HG03103 (cell line): ENCODE measurements around the gene GMEB2.
"Not testable (repeated sequence)": the region's sequence is repeated elsewhere in the genome, so short reads cannot be mapped to it uniquely, and the experiment has no call there.

Source experiments
- ATAC-seq: cut with Tn5 transposase; IDR thresholded peaks from one replicate; pipeline ENCODE4 v1.9.1; 2021; ENCODE audit warnings: low read depth; ENCODE audit not compliant: unreplicated experiment

The GMEB2 gene, protein sequence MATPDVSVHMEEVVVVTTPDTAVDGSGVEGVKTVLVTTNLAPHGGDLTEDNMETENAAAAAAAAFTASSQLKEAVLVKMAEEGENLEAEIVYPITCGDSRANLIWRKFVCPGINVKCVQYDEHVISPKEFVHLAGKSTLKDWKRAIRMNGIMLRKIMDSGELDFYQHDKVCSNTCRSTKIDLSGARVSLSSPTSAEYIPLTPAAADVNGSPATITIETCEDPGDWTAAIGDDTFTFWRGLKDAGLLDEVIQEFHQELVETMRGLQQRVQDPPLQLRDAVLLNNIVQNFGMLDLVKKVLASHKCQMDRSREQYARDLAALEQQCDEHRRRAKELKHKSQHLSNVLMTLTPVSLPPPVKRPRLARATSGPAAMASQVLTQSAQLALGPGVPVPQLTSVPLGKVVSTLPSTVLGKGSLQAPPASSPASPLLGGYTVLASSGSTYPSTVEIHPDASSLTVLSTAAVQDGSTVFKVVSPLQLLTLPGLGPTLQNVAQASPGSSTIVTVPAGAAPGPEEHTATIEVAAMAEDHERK

DNA sequence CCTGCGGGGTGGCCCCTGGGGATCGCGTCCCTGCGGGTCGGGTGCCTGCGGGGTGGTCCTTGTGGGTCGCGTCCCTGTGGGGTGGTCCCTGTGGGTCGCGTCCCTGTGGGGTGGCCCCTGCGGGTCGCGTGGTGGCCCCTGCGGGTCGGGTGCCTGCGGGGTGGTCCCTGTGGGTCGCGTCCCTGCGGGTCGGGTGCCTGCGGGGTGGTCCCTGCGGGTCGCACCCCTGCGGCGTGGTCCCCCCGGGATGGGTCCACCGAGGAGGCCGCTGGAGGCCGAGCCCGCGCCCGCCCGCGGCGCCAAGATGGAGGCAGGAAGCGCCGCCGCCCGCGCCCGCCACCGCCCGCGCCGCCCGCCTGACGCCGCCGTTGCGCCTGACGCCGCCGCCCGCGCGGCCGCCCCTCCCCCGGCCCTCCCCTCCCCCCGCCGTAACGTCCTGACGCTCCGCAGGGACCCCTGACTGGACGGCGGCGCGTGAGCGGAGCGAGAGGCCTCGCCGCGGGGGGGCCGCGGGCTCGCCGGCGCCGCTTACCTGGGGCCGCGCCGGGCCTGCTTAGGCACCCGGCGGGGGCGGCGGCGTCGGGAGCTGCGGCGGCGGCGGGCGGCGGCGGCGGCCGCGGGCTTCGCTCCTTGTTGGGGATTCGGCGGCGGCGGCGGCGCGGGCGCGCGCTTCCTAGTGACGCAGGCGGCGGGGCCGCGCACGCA, at the start of gene GMEB2:
Gene GMEB2 (minus strand): TSS at position 678 of the 705 bp plus-strand sequence. CDS start 7,704 bp downstream, outside the sequence.
- ATAC-seq = peak; percentile 38

DNA sequence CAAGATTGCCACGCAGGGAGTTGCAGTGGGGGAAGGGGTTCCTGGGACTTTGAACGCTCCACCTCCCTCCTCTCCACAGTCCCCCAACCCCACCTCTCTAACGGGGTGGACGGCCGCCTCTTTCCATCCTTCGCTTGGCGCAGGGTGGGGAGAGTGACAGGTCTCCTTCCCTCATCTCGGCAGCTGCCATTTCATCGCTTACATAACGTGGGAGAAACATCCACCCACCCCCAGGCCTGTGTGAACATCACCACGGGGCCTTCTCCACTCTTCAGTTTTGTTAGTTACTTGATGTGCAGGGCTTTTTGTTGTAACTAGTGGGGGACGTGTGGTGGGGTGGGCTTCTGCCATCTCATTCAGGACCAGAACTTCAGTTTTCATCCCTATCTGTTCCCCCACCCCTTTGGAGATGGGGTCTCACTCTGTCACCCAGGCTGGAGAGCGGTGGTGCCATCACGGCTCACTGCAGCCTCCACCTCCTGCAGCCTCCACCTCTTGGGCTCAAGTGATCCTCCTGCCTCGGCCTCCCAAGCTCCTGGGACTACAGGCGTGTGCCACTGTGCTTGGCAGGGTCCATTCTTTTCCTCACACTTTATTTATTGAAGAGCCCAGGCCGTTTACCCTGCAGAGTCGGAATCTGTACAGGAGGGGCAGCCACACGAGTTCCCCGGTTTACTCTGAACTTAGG, 48.9 kb upstream of the GMEB2 start:
- no peak for ATAC-seq

DNA sequence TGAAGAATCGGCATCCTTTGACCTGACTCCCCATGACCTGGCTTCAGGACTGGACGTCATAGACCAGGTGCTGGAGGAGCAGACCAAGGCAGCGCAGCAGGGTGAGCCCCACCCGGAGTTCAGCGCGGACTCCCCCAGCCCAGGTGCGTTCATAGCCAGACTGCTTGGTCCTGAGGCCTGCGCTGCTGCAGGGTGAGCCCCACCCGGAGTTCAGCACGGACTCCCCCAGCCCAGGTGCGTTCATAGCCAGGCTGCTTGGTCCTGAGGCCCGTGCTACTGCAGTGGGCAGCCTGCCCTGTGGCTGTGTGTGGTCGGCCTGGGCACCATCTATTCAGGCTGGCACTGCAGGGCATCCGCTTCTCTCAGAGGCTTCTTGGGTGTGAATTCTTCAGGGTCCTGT, 47.0 kb upstream of the GMEB2 start:
- no peak for ATAC-seq

DNA sequence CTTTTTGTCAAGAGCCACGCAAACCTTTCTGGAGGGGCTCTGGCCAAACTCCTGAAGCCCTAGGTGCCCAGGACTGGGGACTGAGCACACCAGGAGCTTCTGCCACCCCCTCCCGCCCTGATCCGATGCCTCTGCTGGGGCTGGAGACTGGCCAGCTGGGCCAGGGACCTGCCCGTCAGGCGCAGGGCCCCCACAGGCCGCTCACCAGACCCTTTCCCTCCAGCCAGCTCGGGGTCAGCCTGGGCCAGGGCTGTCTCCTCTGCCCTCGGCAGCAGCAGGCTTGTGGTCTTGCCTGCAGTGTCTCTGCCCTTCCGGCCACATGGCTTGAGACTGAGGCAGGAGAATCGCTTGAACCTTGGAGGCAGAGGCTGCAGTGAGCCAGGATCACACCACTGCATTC, 45.8 kb upstream of the GMEB2 start:
- no peak for ATAC-seq

DNA sequence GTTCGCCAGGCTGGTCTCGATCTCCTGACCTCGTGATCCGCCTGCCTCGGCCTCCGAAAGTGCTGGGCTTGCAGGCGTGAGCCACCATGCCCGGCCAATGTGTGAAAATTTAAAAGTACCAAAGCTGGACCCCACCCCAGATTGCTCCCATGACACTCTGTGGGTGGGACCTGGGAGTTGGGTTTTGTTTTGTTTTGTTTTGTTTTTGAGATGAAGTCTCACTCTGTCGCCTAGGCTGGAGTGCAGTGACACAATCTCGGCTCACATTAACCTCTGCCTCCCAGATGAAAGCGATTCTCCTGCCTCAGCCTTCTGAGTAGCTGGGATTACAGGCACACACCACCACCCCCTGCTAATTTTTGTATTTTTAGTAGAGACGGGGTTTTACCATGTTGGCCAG, 44.8 kb upstream of the GMEB2 start:
- ATAC-seq = not testable (repeated sequence)

DNA sequence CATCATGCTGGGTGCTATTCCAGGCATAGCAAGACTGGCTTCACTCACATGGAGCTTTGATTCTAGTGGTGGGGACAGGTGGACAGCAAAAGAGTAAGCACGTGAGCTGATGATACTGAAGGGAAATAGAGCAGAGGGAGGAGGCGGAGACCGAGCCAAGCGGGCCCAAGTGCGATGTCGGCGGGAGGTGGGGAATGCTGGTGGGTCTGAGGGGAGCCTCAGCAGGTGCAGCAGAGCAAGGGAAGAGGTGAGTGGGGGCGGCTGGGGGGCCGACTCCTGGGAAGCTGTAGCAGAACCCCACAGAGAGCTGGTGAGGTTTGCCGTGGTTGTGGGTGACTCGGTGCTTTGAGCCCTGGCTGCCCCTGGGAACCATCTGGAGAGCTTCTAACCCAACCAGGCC, 41.5 kb upstream of the GMEB2 start:
- no peak for ATAC-seq

DNA sequence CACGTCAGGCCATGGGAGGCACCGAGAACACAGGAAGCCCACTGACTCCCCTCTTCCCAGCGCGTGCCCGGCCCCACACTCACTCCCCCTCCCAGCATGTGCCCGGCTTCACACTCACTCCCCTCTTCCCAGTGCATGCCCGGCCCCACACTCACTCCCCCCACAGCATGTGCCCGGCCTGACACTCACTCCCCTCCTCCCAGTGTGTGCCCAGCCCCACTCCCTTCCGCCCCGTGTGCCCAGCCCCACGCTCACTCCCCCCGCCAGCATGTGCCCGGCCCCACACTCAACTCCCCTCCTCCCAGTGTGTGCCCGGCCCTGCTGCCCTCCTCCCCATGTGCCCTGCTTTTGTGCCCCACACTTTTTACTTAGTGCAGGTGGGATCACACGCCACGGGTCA, 41.0 kb upstream of the GMEB2 start:
- ATAC-seq = no peak

DNA sequence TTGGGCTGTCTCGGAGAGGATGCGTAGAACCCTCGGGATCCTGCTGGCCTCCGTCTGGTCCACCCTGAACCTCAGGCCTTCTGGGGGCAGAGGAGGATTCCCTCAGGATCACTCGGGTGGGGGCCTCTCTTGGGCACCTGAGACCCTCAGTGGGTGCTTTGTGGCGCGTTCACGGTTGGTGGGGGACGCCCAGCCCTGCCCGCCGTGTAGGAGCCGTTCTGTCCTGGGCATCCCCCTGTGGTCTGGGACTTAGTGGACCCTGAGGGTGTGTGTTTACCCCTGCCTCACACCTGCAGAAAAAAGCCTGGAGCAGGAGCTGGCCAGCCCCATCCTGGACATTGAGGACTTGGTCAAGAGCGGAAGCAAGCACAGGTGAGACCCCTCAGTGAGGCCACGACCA, 38.8 kb upstream of the GMEB2 start:
- ATAC-seq = no peak

DNA sequence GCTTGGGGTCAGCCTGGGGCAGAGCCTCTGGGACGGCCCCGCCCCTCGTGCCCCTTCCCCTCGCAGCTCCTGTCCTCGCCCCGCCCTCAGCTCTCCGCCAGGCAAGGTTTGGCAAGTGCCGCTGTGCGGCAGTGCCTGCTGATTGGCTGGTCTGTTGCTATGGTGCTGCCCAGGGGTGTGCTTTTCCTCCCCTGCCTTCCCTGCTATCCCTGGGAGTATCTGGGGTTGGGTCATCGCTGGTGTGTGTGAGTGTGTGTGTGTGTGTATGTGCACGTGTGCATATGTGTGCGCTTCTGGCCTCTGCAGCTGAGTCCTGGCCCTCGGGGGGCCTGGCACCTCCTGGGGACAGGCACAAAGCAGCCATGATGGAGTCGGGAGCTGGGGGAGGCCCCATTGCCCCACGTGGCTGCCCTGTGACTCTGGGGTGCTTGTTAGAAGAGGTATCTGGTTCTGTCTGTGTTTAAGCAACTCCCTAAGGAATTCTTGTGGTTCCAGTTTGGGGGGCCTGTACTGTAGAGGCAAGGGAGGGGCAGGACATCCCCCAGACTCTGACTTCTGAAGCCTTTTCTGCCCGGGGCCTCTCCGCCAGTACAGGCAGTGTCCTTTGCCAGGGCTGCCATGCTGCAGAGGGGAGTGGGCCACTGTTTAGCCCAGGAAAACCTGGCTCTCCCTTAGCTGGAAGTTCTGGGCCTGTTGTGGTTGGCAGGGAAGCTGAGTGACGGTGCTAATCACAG, 38.1 kb upstream of the GMEB2 start:
- no peak for ATAC-seq

DNA sequence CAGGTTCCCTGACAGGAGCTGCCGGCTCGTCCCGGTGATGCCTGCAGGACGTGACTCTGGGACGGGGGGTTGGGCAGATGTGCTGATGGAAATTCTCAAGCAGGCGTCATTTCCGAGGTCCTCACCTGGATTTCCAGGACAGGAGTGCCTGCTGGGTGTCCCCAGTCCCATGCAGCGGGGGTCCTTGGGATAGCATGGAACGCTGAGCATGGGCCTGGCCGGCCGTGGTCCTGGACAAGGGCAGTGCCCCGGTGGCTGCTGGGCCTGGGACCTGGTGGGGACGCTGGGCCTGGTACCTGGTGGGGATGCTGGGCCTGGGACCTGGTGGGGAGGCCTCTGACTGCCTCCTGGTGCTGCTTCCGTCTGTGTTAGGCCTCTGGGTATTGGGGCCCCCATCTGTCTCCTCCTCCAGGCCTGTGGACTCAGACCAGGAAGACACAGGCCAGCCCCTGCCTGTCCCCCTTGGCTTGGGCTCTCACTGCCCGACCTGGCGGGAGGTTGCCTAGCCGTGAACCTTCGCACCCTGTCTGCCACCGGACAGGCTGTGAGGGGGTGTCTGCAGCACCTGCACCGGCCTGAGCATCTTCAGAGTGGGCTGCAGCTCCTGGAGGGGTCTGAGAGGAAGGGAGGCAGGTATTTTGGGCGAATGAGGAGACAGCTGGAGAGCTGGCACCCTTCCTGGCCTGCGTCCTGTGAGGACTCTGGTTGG, 37.4 kb upstream of the GMEB2 start:
- no peak for ATAC-seq

DNA sequence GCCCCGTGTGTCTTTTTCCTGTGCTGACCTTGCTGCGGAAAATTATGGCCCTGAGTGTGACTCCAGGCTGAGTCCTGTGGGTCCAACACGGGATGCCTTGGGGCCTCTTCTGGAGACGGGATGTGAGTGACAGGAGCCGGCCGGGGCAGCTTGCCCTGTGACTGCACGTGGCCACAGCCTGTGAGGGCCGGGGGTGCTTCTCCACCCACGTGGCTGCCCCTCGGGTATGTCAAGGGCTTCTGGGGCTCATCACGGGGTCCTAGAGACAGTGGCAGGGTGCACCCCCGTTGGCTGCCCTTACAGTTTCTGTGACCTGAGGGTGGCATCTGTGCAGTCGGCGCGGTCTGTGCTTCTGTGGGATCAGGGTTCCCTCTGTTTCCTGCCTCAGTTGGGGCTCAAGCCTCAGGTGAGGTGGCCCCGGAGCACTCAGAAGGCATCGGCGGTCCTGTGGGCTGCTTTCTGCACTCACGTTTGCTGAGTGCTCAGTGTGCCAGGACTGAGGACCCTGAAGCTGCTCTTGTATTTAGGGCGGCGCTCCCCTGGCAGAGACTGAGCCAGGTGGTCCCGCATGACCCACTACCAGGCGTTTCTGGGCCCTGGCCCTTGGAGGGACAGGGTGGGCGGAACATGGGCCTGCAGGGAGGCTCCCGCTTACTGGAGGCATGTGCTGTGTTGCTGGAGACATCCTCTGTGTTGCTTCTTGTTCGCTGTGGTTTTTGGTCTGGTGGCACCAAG, 36.6 kb upstream of the GMEB2 start:
- no peak for ATAC-seq

DNA sequence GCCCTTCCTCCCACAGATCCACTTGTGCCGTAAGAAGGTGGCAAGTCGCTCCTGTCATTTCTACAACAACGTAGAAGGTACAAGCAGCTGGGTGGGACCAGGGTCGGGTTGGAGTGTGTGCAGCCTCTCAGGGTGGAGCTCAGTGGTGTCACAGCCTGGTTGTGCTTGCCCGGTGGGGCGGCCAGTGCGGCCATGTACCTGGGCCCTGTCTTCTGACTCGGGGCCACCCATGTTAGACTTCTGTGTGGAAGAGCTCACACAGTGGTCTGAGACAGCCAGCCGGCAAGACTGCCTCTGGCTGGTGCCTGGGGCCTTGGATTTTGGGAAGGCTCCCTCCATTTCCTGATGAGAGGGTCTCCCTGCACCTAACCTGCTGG, 35.9 kb upstream of the GMEB2 start:
- no peak for ATAC-seq

DNA sequence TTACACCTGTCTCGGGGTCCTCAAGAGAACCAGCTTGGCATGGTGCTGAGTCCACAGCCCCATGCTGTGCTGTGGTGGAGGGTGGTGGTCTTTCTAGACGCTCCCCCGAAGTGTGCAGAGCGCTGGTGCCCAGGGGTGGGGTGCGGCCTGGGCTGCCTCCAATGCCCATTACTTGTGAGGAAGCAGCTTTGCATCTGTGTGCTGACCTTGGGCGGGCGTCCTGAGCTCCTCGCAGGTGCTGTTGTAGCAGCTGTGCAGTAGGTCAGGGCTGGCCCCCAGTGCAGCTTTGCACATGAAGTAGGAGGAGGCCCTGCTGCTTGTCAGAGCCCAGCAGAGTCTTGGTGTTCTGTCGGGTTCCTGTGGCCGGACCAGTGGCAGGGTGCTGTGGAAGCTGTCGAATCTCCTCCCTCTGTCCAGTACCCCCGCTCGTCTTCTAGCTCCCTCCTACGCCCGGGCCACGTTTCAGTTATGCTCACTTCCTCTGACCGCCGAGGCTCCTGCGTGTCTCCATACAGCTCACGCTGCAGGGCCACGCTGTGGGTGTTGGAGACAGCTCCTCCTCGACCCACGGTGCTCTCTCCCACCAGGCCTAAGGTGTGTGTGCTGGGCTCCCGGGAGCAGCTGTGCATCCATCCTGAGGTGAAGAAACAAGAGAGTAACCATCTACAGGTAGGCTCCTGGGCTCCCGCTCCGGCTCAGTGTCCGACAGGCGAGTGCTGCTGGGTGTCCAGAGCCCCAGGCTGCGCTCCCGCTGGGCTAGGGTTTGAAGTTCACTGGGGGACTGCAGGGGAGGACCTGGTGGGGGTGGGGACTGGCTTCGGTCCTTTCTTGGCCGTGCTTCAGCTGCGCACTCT, 35.3 kb upstream of the GMEB2 start:
- ATAC-seq = no peak

DNA sequence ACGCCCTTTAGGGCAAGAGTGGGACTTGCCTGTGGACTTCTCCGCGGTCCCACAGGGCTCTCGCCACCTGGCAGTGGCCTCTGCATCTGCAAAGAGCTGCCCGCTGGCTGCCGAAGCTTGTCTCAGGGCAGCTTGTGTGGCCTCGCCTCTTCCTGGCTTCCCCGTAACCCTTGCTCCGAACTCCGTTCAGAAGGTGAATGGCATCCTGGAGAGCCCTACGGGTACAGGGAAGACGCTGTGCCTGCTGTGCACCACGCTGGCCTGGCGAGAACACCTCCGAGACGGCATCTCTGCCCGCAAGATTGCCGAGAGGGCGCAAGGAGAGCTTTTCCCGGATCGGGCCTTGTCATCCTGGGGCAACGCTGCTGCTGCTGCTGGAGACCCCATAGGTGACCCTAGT, 34.2 kb upstream of the GMEB2 start:
- ATAC-seq = no peak

DNA sequence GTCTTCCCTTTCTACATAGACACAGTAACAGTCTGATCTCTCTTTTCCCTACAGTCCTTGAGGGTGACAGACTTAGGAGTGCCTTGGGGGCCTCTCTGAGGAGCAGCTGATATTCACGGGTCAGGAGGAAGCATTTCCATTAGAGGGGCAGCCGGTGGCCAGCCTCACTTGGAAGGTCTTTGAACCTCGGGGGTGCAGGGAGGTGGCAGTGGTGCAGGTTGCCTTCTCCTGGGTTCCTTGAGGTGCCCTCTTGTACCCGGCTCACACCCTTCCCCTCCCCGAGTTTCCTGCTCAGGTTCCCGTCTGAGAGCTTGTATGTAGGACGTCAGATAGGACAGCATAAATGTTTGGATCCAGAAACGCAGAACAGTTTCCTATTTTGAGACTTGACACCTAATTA, 33.7 kb upstream of the GMEB2 start:
- ATAC-seq = no peak

DNA sequence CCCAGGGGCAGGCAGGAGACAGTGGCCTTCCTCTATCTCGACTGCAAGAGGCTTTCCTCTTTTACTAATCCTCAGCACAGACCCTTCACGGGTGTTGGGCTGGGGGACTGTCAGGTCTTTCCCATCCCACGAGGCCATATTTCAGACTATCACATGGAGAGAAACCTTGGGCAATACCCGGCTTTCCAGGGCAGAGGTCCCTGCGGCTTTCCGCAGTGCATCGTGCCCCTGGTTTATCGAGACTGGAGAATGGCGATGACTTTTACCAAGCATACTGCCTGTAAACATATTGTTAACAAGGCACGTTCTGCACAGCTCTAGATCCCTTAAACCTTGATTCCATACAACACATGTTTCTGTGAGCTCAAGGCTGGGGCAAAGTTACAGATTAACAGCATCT, 33.3 kb upstream of the GMEB2 start:
- ATAC-seq = not testable (repeated sequence)

DNA sequence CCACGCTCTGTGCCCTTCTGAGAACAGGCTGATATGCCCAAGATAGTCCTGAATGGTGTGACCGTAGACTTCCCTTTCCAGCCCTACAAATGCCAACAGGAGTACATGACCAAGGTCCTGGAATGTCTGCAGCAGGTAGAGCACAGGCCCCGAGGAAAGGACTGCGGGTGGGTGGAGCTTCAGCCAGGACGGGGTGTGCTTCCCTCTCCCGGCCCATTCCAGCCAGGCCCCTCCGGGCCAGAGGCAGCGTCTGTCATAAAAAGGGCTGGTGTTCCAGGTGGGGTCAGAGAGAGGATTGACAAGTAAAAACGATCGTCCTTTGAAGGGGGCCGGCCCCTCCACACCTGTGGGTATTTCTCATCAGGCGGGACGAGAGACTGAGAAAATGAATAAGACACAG, 32.5 kb upstream of the GMEB2 start:
- no peak for ATAC-seq

DNA sequence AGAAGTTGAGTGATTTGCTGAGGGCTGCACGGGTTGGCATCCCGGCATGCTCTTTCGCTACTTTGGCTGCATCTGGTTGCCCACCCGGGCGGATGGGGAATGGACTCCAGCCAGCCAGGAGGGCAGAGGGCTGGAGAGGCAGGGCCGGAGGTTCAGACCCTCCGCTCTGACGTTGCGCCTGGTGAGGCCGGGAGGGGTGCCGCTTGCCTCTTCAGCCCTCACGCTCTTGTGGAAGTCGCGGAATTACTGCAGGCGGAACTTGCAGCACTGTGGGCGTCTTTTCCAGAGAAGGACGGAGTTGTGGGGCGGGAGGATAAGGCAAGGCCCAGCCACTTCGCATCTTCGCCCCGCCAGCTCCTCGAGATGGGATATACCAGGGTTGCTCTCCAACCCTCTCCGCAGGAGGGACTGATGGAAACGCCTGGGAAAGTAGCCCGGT, 31.9 kb upstream of the GMEB2 start:
- no peak for ATAC-seq
